Activated naive CD4-positive, alpha-beta T cell treated with Interleukin-2 at 50 U/mL for 16 hours (primary cell): ENCODE results near the gene R3HDM1.
A peak's percentile ranks its signal among the peaks of the same experiment; 100 is the strongest.
"Not testable (repeated sequence)": the region's sequence is repeated elsewhere in the genome, so short reads cannot be mapped to it uniquely, and the experiment has no call there.

Experiments used
- DNase-seq: peaks from one replicate; pipeline ENCODE4 v3.0.0-alpha.2; 2020

R3HDM1 gene

GRCh38 chr2:135647836-135648579 is 116.7 kb downstream of the R3HDM1 start:
- no peak for DNase-seq

- no peak for DNase-seq
These were observed 119.4 kb downstream of the R3HDM1 start for GRCh38 chr2:135650721-135651120.

GRCh38 chr2:135651717-135652116 is 120.4 kb downstream of the R3HDM1 start:
- DNase-seq, result no peak

- DNase-seq, result not testable (repeated sequence)
These were observed 123.0 kb downstream of the R3HDM1 start for GRCh38 chr2:135654239-135654638.

- peak; percentile 39 for DNase-seq
These were observed 126.7 kb downstream of the R3HDM1 start for GRCh38 chr2:135657806-135658582.

- no peak for DNase-seq
These were observed 130.8 kb downstream of the R3HDM1 start for GRCh38 chr2:135662088-135662487.

GRCh38 chr2:135663148-135663700 is 131.9 kb downstream of the R3HDM1 start:
- DNase-seq, result no peak

- DNase-seq, result no peak
These were observed 133.4 kb downstream of the R3HDM1 start for GRCh38 chr2:135664623-135665068.

- DNase-seq, result no peak
These were observed 135.8 kb downstream of the R3HDM1 start for GRCh38 chr2:135667045-135667444.

- DNase-seq, result no peak
These were observed 143.2 kb downstream of the R3HDM1 start for GRCh38 chr2:135674453-135674852.

GRCh38 chr2:135676031-135676430 is 144.7 kb downstream of the R3HDM1 start:
- DNase-seq, result no peak

- DNase-seq, result no peak
These were observed 147.8 kb downstream of the R3HDM1 start for GRCh38 chr2:135679125-135679524.

- no peak for DNase-seq
These were observed 154.1 kb downstream of the R3HDM1 start for GRCh38 chr2:135685361-135685760.

GRCh38 chr2:135688978-135689377 is 157.7 kb downstream of the R3HDM1 start:
- DNase-seq, result no peak

GRCh38 chr2:135689679-135690078 is 158.4 kb downstream of the R3HDM1 start:
- DNase-seq, result no peak

GRCh38 chr2:135694711-135695110 is 163.4 kb downstream of the R3HDM1 start:
- DNase-seq, result no peak

- no peak for DNase-seq
These were observed 167.6 kb downstream of the R3HDM1 start for GRCh38 chr2:135698838-135699237.

GRCh38 chr2:135701442-135701841 is 170.2 kb downstream of the R3HDM1 start:
- no peak for DNase-seq

- DNase-seq, result no peak
These were observed 172.0 kb downstream of the R3HDM1 start for GRCh38 chr2:135703300-135703699.

GRCh38 chr2:135704075-135704474 is 172.8 kb downstream of the R3HDM1 start:
- DNase-seq, result not testable (repeated sequence)

- DNase-seq, result no peak
These were observed 176.9 kb downstream of the R3HDM1 start for GRCh38 chr2:135708159-135708558.

- peak; percentile 72 for DNase-seq
These were observed 178.7 kb downstream of the R3HDM1 start for GRCh38 chr2:135709992-135710391.

GRCh38 chr2:135715086-135715485 is 183.8 kb downstream of the R3HDM1 start:
- DNase-seq, result not testable (repeated sequence)
